ENCODE data around the gene HELZ2.

The HELZ2 gene

DNA sequence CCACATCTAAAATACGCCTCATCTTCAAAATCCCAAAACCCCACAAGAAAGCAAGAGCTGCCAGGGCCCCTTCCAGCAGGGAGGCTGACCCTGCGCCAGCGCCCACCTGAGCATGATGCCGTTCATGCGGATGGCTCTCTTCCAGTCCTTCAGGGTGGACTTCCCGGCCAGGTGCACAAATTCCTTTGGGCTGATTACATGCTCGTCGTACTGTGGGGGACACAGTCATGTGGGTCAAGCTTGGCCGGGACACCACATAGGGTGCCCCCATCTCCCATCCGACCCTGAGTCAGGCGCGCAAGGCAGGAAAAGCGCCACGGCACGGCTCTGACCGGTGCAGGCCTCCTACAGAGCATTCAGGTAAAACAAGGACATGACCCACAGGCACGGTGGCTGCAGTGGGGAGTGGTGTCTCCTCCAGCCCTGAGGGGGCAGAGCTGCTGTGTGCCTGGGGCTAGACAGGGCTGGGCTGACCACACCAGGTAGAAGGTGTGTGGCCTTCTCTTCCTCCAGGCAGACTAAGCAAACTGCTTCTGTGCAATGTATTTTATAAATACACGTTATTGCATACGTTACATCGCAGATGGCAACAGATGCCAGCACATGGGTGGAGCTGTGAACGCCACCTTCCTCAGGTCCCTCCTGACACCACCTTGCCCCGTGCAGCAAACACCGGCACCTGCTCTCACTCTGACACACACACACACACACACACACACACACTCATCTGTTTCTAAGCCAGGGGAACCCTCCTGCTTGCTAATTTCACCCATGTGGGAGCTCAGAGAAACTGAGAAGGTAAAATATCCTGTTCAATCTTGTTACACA, 23.8 kb upstream of the HELZ2 start:
- no peak for DNase-seq

DNA sequence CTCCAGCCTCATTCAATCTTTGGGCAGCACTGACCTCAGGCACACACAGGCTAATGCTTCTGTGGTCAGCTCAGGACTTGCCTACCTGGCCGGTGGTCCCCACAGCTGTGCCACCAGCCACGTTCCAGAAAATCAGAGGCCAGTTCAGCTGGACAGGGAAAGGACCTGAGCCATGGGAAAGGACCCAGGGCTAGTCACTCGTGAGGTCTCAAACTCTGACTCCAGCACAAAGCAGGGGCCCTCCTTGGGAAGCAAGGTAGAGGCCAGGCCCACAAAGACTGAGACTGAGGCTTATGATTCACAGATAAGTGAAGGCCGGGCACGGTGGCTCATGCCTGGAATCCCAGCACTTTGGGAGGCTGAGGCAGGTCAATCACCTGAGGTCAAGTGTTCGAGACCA, 22.4 kb upstream of the HELZ2 start:
- DNase-seq = no peak

DNA sequence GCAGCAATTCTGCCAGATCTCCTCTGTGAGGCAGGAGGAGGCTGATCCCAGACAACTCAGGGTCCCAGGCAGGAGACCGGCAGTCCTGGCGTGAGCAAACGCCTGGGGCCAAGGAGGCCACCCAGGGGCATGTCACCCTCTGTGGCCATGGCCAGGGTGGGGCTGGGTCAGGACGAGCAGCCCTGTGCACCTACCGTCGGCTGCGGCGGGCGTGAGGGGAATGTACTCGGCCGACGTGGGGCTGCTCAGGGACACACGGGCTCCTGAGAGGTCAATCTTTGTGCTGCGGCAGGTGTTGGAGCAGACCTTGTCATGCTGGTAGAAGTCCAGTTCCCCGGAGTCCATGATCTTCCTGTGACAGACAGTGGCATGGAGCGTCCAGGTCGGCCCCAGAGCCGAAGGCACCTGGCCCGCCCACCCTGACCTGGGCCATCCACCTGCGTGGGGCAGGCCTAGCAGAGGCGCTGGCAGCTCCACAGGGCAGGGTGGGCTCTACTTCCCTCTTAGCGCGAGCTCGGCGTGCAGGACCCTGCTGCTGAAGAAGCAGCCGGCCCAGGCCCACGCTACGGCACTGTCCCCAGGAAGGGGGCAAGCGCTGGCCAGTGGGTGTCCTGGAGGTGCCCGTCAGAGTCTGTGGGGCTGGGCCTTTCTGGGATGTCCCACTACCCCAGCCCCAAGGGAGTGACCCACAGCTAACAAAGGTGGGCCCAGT, 21.5 kb upstream of the HELZ2 start:
- DNase-seq = no peak

DNA sequence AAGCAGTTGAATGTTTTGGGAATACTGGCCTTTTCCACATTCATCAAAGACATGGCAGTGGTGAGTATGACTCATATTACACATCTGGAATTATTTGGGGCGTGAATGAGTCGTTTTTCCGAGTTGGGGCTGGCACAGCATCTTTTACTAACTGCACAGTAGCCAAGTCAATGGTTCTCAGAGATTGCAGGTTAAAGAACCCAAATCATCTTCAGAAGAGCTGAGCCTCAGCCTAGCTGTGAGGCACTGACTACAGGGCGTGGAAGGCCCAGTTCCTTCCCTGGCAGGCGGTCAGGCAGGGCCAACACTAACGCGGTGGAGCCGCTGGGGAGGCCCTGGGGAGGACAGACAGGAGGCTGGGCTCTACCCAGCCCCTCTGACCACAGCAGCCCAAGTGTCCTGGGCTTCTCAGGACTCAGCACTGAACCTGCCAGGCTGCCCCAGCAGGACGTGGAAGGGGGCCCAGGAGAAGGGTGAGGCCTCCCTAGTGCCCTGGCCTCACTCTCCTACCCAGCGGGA, 20.1 kb upstream of the HELZ2 start:
- no peak for DNase-seq

DNA sequence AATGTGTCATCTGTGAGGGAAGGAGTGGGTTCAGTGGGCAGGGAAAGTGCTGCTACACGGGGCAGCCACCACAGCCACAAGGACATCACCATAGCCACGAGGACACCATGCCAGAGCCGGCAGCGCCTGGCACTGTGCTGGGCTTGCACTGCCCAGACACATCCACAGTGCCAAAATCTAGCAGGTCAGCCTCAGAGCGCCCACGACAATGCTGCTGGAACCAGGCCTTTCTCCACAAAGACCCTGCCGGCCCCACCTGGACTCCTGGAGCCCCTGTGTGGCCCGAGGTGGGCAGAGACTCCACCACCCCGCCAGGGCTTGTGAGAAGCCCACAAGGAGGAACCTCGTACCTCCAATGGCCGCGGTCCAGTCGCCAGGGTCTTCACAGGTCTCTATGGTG, 18.6 kb upstream of the HELZ2 start:
- no peak for DNase-seq

DNA sequence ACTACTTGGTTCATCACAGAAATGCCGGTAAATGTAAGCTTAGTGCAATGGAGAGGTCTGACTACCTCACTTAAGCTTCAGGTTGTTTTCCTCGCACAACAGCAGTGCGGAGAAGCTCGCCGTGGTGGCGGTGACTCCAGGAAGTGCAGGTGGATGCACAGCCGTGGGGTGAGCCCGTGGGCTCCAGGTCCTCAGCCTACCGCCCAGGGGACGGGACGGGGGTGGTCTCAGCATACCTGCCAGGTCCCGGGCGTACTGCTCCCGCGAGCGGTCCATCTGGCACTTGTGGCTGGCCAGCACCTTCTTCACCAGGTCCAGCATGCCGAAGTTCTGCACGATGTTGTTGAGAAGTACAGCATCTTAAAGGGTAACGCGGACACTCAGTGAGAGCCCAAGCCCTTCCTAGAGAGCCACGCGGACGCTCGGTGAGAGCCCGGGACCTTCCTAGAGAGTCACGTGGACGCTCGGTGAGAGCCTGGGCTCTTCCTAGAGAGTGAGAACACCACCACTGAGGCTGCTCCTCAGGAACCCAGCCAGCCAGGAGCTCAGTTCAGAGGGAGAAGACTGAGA, 17.8 kb upstream of the HELZ2 start:
- no peak for DNase-seq

DNA sequence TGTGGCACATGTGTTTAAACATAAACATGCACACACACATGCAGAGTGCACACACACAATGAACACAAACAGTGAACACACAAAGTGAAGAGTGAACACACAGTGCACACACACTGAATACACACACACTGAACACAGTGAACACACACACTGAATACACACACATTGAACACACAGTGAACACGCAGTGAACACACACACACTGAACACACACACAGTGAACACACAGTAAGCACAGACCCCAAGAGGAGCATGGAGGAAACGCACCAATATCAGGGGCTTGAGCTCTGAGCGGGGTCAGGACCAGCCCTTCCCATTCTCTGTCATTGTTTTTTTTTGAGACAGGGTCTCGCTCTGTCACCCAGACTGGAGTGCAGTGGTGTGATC, 17.1 kb upstream of the HELZ2 start:
- no peak for DNase-seq

DNA sequence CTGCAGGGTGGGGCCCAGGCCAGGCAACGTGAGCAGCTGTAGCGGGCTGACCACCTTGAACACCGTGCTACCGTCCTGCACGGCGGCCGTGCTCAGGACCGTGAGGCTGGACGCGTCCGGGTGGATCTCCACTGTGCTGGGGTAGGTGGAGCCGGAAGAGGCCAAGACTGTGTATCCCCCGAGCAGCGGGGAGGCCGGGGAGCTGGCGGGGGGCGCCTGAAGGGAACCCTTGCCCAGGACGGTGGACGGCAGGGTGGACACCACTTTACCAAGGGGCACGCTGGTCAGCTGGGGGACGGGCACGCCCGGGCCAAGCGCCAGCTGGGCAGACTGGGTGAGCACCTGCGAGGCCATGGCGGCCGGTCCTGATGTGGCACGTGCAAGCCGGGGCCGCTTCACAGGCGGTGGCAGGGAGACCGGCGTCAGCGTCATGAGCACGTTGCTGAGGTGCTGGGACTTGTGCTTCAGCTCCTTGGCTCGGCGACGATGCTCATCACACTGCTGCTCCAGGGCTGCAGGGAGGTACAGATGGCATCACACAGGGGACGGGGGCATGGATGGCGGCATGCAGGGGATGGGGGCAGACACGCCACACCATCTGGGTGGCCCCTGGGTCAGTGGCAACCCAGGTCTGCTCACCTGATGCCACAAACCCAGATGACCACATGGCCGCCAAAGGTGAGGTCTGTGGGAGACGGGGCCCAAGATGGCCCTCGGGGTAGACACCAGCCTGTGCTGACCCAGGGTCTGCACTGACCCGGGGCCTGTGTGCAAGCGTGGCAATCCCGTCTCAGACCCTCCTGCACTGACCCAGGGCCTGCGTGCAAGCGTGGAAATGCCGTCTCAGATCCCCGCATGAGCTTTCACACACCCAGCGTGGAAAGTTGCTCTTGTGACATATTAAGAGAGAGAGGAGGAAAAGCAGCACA, 16.4 kb upstream of the HELZ2 start:
- no peak for DNase-seq

DNA sequence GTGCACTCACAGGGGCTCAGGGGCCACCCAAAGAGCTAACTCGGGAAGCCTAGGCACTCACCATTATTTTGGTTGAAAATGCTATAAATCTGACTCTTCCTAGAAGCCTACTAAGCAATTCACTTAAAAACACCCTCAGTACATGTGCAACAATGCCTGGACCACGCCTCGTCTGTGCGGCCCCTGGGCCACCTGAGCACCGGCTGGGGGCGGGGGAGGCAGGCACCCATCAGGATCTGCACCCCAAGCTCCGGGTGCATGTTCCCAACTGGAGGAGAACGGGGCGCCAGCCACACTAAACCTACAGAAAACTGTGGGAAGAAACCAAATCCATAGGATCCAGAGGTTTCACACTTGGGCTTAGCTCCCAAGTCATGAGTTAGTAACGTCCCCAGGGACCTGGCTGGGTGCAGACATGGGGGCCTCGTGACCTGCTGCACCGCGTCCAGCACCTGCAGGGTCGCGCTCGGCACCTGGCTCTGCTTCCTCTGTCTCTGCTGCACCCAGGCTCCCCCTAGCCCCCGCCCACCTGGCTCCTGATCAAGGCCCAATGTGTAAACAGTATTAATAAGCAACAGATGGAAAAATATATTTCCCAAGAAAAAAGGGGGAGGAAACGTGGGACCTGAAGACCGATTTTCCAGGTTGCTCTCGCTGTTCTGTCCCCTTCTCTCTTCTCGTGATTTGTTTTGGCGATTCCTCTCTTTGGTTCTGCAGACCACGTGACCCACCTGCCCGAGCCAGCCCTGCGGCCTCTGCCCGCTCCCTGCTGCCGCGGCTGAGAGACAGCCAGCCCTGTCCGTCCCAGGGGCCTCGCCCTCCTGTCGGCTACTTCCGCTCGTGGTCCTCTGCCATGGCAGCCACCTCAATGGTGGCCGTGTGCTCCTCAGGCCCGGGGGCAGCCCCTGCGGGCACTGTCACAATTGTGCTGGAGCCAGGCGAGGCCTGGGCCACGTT, 15.5 kb upstream of the HELZ2 start:
- DNase-seq = no peak

DNA sequence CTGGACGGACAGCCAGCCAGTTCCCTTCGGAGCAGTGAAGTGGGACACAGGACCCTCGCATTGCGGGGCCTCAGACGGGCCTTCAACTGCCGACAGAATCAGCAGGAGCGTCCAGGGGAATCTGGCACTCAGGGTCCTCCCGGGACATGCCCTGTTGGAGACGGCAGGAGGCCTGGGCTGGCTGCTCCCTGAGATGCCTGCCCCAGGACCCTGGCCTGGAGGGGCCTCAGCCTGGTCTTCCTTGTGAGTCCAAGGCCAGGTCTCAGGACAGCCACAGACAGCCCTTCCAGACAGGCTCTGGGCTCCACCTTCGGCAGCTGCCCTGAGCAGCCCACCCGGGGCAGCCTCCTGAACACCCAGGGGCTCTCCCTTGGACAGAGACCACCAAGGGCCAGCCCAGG, 14.6 kb upstream of the HELZ2 start:
- no peak for DNase-seq

DNA sequence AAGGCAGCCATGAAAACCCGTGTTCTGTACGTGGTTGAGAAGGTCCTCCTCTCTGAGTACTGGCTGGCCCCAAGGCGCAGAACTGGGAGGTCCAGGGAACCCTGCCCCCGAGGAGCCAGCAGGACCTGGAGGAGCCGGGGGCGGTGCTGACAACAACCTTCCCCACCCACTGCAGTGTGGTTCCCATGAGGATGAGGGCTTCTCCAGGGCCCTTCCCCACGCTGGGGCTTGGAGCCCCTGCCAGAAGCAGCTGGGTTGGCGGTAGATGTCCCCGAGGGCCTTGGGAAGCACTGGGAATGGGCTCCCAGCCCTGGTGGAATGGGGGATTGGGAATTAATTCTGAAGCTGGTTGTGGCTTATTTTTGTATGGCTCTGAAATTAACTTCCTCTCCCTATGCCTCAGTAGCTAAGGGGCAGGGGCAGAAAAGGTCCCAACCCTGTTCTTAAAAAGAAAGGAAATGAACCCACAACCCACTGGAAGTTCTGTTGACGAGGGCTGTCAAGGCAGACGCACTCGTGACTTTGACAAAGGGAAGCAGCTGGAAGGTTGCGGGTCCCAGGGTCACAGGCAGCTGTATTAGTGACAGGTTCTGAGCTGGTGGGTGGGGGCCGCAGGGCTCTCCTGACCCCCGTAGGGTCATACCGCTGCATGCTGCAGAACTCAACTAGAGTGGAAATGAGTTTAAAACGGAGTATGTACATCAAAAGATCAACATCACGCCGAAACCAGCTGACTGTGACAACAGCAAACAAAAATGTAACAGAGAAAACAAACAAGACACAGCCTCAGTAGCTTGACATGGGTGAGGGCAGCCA, 13.9 kb upstream of the HELZ2 start:
- DNase-seq = no peak

DNA sequence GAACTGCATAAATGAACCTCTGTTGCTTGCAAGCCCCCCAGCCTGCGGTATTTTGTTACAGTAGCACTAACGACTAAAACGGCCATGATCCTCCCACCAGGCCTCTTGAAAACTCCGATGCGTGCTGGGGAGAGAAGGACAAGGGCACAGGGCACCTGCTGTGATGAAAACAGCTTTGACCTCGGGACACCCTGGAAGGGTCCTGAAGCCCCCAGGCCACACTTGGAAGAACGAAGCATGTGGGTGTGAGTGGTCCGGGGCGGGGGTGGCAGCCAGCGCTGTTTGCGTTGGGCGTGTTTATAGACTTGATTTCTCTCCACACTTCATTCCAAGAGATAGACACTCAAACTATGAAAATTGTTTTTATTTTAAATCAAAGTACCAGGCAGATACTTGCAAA, 13.2 kb upstream of the HELZ2 start:
- DNase-seq = no peak

DNA sequence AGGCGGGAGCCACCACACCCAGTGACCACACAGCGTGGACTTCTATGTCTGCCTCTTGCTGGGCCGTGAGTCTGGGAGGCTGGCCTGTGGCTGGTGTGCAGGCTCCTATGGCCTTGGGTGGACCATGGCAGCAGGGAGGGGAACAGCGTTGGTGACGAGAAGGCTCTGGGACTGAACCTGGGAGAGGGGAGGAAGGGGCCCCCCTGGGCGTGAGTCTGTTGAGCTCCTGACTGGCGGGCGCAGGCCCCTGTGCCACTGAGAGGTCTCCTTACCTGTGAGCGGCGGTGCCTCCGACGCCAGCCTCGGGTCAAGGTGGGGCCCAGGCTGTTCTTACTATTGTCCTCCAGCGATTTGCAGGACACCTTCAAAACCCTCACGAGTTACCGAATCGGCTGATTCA, 12.8 kb upstream of the HELZ2 start:
- DNase-seq = no peak

DNA sequence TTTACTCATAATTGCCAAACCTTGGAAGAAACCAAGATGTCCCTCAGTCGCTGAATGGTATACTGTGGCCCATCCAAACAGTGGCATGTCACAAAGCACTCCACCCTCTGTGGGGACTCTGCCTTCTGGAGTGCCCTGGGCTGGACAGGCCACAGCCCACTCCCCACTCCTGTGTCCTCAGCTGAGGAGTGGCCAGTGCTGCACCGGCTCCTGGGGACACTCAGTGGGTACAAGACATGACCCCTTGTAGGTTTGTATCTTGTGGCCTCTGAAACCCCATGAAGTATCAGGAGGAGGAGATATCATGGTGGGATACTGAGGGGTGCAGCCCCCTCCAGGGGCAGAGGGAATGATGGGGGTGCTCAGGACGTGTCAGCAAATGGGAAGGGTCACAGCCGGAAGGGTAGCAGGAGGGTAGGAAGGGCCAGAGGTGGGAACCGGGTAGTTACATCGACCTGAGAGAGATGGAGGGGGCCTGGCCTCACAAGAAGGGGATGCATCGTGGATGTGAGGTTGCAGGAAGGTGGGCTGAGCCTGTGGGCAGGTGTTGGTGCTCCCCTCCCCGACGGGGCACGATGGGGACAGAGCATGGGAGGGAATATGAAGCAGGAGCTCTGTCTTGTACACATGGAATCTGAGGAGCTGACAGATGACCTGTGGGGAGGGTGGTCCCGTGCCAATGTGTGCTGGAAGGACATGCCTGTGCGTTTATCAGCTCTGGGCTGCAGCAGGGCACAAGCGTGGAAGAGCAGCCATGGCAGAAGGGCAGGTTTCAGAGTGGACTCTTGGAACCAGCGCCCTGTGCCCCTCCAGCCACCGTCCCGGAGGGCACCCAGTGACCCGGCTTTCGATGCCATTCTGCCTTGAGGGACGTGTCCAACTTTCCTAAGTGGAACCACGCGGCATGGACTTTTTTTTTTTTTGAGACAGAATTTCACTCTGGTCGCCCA, 11.9 kb upstream of the HELZ2 start:
- no peak for DNase-seq

DNA sequence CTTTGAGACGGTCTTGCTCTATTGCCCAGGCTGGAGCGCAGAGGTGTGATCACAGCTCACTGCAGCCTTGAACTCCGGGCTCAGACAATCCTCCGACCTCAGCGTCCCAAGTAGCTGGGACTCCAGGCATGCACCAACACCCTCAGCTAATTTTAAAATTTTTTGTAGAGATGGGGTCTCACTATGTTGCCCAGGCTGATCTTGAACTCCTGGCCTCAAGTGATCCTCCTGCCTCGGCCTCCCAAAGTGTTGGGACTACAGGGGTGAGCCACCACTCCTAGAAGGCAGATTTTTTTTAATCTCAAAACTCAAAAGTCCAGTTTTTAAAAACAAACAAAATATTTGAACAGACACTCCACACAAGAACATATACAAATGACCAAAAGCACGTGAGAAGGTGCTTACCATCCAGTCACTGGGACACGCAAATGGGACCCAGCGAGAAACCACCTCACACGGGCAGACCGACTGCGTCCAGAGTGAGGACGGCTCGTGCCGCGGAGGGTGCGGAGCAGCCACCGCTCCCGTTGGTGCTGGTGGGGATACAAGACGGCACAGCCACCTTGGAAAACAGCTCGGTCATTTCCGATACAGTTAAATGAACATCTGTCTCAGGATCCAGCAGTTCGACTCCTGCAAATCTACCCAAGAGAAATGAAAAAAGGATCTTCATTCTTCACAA, 8.5 kb upstream of the HELZ2 start:
- no peak for DNase-seq

DNA sequence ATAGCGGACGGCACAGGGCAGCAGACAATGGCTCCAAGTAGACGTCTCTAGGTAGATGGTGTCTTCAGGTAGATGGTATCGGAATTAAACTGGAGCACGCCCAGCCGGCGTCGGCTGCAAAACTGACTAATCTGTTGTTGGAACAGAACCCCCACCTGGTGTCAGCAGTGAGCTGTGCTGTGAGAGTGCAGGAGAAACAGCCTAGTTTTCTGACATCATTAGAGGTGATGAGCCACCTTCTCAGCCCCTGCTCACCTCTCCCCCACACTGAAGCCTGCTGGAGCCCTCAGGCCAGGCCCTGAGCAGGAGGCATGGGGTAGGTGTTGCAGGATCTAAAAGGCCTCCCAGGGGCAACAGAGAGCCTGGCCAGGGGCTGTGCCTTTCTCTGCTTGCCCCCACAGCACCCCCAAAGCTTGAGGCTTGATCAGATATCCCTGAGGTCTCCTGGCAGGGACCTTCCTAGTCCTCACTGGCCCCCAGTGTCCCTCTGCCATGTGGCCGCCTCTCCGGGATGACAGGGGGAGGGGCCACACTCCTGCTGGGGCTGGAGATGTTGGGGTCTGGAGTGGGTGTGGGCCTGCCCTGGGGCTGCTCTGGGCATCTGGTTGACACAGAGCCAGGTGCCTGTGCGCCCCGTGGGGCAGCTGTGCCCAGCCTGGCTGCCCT, 6.9 kb upstream of the HELZ2 start:
- peak; percentile 75 for DNase-seq

DNA sequence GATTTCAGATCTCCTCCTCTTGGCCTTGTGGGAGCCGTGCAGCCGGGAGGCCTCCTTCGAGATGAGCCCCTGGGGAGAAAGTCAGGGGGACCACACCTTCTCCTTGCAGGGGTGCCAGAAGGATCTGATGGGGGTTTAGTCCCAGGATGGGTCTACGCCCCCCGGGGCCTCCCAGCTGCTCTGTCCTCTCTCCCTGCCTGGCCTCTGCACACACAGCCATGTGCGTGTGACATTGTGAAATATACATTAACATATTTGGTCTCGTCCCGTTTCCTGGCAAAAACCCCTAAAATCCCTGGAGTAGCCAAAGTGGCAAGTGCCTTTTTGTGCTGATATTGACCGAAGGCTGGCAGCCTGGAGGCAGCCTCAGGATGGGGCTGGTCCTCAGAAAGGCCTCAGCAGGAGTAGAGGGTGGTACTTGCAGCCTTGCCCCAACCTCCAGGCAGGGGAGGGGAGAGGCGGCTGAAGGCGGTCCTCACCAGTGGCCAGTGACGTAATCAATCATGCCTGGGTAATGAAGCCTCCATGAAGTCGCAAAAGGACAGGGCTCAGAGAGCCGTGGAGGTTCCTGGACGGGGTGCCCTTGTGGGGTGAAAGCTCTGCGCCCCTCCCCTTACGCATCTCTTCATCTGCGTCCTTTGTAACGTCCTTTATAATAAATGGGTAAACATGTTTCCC, 5.1 kb upstream of the HELZ2 start:
- no peak for DNase-seq

All from kidney glomerular epithelial cell (primary cell).